ACHN (cell line): ENCODE results near the gene ERN1.
A peak's percentile ranks its signal among the peaks of the same experiment; 100 is the strongest.
"Not testable (repeated sequence)": the region's sequence is repeated elsewhere in the genome, so short reads cannot be mapped to it uniquely, and the experiment has no call there.

Experiments used
- DNase-seq: peaks from one replicate; pipeline ENCODE4 v3.0.0-alpha.2; 2015
- in situ Hi-C: cut with HindIII; loops from 2 replicates; pipeline ENCODE4 v1.10.0; 2017; ENCODE audit warnings: low sequenced_read_pairs, low pct_ligation_motif_present, low pct_unique_long_range_greater_than_20kb

Gene ERN1

GRCh38 chr17:64129765-64130558 lies at the start of gene ERN1:
TSS of gene ERN1 (minus strand) at chr17:64130144. CDS start at chr17:64130029, 115 bp downstream.
- DNase-seq, result peak; percentile 92
- in situ Hi-C loops, result no loop called here

GRCh38 chr17:64179024-64179423 lies 49.1 kb upstream of the ERN1 start:
- DNase-seq, in situ Hi-C loops: not testable (repeated sequence)

- in situ Hi-C loops, result no loop called here
- DNase-seq, result no peak
Observed at GRCh38 chr17:64178011-64178825, 48.3 kb upstream of the ERN1 start.

- in situ Hi-C loops, result no loop called here
- DNase-seq, result no peak
Observed at GRCh38 chr17:64177311-64178010, 47.5 kb upstream of the ERN1 start.

- in situ Hi-C loops, result no loop called here
- no peak for DNase-seq
Observed at GRCh38 chr17:64176556-64176955, 46.6 kb upstream of the ERN1 start.

- peak; percentile 49 for DNase-seq
- in situ Hi-C loops, result no loop called here
Observed at GRCh38 chr17:64174686-64175456, 44.9 kb upstream of the ERN1 start.

- no peak for DNase-seq
- in situ Hi-C loops, result no loop called here
Observed at GRCh38 chr17:64173646-64174045, 43.7 kb upstream of the ERN1 start.

GRCh38 chr17:64172510-64172909 lies 42.6 kb upstream of the ERN1 start:
- no peak for DNase-seq
- in situ Hi-C loops, result no loop called here

- in situ Hi-C loops, result no loop called here
- DNase-seq, result no peak
Observed at GRCh38 chr17:64171041-64171440, 41.1 kb upstream of the ERN1 start.

GRCh38 chr17:64170286-64170685 lies 40.3 kb upstream of the ERN1 start:
- in situ Hi-C loops, result no loop called here
- no peak for DNase-seq

- in situ Hi-C loops, DNase-seq: not testable (repeated sequence)
Observed at GRCh38 chr17:64167666-64168065, 37.7 kb upstream of the ERN1 start.

- DNase-seq, result no peak
- in situ Hi-C loops, result no loop called here
Observed at GRCh38 chr17:64166876-64167275, 36.9 kb upstream of the ERN1 start.

- in situ Hi-C loops, result no loop called here
- DNase-seq, result no peak
Observed at GRCh38 chr17:64165347-64165746, 35.4 kb upstream of the ERN1 start.

- no peak for DNase-seq
- in situ Hi-C loops, result no loop called here
Observed at GRCh38 chr17:64164596-64165285, 34.8 kb upstream of the ERN1 start.

GRCh38 chr17:64163468-64163867 lies 33.5 kb upstream of the ERN1 start:
- in situ Hi-C loops, result no loop called here
- DNase-seq, result no peak

- in situ Hi-C loops, result no loop called here
Observed at GRCh38 chr17:64162554-64162953, 32.6 kb upstream of the ERN1 start.

GRCh38 chr17:64161380-64162176 lies 31.6 kb upstream of the ERN1 start:
- in situ Hi-C loops, result no loop called here
- DNase-seq, result no peak

More at GRCh38 chr17:64162554-64162953, 32.6 kb upstream of the ERN1 start:
- no peak for DNase-seq
